Left lung (tissue), 10 donors: Measurements from ENCODE around the gene SEC24D. TPM values are rescaled to one million over a fixed set of nuclear protein-coding genes. Genes with fewer than 3 reads are reported as not detected.
A peak's percentile ranks its signal among the peaks of the same experiment; 100 is the strongest.

Source experiments
- ATAC-seq: fragments of 200-7000 bp; cut with Tn5 transposase; one replicate; pipeline ENCODE4 v1.9.1; 2020; ENCODE audit warnings: moderate library complexity
- DNase-seq, 4 donors: peaks; one replicate each; pipeline ENCODE4 v3.0.0-alpha.2; 2013 to 2020
- H3K27ac ChIP-seq, 2 donors: fragments of 200-600 bp; sonication (generic) in 1 of 2; one replicate each; pipeline versions ENCODE4 v1.5.0 to v1.8.0; 2020 to 2021
- H3K27me3 ChIP-seq, 2 donors: fragments of 200-600 bp; sonication (generic) in 1 of 2; one replicate each; pipeline versions ENCODE4 v1.5.0 to v1.8.0; 2020 to 2021
- H3K36me3 ChIP-seq, 2 donors: fragments of 200-600 bp; sonication (generic) in 1 of 2; one replicate each; pipeline versions ENCODE4 v1.5.0 to v1.8.0; 2020 to 2021
- H3K4me1 ChIP-seq, 2 donors: fragments of 200-600 bp; one replicate each; pipeline ENCODE4 v1.8.0; 2021
- H3K4me3 ChIP-seq, 2 donors: fragments of 200-600 bp; sonication (generic) in 1 of 2; one replicate each; pipeline versions ENCODE4 v1.5.0 to v1.8.0; 2020 to 2021; ENCODE audit warnings: mild to moderate bottlenecking in 1 of 2
- H3K9me3 ChIP-seq, 2 donors: fragments of 200-600 bp; sonication (generic) in 1 of 2; one replicate each; pipeline versions ENCODE4 v1.5.0 to v1.8.0; 2020 to 2021
- intact Hi-C, 2 donors: fragments of 100-400 bp; cut with DNase I; formaldehyde crosslinking; loops; one replicate each; pipeline versions ENCODE4 v1.11.2 to v1.14.2; 2022
- polyA plus RNA-seq, 6 donors: library from polyadenylated mRNA; unstranded; fragments of 120-200 nt; gene quantifications; one replicate each; pipeline ENCODE4 v1.2.1, GENCODE V29; 2013; ENCODE audit not compliant: insufficient read length in 6 of 6
- total RNA-seq, 2 donors: library from RNA; stranded (reverse); fragmentation: NEBNext Ultra II Directional; extraction: Animal tissue kit (Norgen Biotek cat#: 25700); gene quantifications; one replicate each; pipeline ENCODE4 v1.2.1, GENCODE V29; 2021
- TF ChIP-seq, protein P1 (sequence below), 2 donors: fragments of 200-600 bp; sonication (generic) in 1 of 2; IDR thresholded peaks; one replicate each; pipeline versions ENCODE4 v1.5.0 to v1.8.0; 2021; ENCODE audit warnings: antibody characterized with exemption in 2 of 2
- donor health status: DM: no; HTN: yes; CAD: no.
- donor health status: DM: no; HTN: no; CAD: no.

Gene SEC24D
- total and polyA plus RNA-seq, 8 donors = 40.7 to 99.4 (median 50.4) TPM

DNA sequence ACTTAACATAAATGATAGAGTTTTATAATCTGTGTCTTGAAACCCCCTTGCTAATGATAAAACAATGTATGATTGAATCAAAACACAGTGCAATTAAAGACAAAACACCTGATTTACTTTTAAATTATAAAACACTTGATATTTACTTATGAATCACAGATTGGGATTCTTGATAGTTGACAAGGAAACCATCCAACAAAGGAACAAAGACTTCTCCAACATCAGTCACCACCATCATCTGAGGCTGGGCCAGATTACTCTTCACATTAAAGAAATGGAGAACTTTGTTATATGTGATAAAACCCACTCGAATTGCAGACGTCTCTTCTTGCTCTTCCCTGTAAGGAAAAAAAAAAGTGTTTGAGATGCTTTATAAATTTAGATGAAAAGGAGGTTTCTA, 83.4 kb downstream of the SEC24D start:
- Histone ChIP-seq H3K27me3 (no peaks in the 10 kb centered on the region), H3K27ac (no peak overlapping the region), H3K36me3 (peaks cover 0 to 86% of the 10 kb centered on the region in 2 donors), H3K9me3 (no peaks in the 10 kb centered on the region), H3K4me1 (no peaks in the 10 kb centered on the region), H3K4me3 (no peak overlapping the region)
- DNase-seq = no peak
- no peak for ATAC-seq
- intact Hi-C loops = no loop called here
- TF ChIP-seq, protein P1, sequence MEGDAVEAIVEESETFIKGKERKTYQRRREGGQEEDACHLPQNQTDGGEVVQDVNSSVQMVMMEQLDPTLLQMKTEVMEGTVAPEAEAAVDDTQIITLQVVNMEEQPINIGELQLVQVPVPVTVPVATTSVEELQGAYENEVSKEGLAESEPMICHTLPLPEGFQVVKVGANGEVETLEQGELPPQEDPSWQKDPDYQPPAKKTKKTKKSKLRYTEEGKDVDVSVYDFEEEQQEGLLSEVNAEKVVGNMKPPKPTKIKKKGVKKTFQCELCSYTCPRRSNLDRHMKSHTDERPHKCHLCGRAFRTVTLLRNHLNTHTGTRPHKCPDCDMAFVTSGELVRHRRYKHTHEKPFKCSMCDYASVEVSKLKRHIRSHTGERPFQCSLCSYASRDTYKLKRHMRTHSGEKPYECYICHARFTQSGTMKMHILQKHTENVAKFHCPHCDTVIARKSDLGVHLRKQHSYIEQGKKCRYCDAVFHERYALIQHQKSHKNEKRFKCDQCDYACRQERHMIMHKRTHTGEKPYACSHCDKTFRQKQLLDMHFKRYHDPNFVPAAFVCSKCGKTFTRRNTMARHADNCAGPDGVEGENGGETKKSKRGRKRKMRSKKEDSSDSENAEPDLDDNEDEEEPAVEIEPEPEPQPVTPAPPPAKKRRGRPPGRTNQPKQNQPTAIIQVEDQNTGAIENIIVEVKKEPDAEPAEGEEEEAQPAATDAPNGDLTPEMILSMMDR (IDR thresholded peaks at IDR 0.05) = no peak

DNA sequence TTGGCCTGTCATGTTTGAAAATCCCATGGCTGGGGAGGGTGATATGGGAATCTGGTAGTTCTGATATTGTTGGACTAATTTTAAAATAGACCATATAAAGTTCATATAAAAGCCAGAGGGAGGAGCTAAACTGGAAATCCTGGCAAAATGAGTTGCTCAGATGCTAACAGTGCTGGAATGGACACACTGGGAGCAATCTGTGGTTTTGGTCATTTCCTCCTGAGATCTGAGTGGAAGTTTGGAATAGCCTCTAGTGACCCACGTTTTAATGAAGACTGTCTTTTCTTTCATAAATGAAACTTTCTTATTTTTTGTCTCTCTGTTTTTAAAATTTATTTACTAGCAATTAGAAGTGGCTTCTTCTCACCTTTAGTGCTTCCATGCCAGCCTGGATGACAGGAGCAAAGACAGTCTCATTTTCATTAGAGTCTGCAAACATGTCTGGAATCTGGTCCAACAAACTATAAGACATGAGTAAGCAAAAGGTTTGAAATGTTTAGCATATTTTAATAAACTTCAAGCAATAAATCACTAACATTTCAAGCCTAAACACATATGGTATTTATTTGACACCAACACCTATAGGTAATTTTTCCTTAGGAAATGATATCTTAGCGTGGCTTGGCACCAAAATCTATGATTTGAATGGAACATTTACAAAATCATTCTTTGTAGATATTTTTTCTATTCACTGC, 84.2 kb downstream of the SEC24D start:
- intact Hi-C loops = no loop called here
- TF ChIP-seq, protein P1 (IDR thresholded peaks at IDR 0.05) = no peak
- H3K4me1 ChIP-seq = no peaks in the 10 kb centered on the region
- no peak for DNase-seq
- peaks cover 0 to 86% of the 10 kb centered on the region in 2 donors for H3K36me3 ChIP-seq
- H3K27ac ChIP-seq = no peak overlapping the region
- H3K27me3 ChIP-seq = no peaks in the 10 kb centered on the region
- no peaks in the 10 kb centered on the region for H3K9me3 ChIP-seq
- ATAC-seq = peak; percentile 37
- no peak overlapping the region for H3K4me3 ChIP-seq

DNA sequence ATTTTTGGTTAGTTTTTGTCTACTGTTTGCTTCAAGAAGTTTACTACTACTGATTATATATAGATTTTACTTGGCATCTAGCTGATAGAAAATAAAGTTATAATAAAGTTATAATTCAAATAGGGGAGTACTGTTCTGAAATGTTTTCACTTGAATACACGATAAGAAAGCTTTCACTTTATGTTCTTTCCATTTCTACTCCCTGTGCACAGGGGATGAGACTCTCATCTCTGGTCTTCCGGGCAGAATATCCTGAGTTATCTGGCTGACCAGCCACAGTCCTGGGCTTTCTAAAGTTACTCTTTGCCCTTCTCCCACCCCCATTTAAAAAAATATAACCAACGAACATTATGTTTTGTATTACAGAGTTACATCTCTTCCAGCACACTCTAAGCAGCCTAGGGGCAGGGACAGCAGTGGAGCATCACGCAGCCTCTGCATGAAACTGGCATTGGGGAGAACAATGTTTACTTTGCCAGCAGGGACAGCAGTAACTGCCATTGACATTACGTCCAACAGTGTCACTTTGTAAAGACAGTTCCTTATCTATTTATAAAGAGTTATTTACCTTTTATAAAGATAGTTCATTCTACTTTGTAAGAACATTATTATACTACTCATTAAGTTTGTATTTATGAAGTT, 86.5 kb downstream of the SEC24D start:
- intact Hi-C loops = no loop called here
- H3K36me3 ChIP-seq = peaks cover 0 to 89% of the 10 kb centered on the region in 2 donors
- H3K27ac ChIP-seq = no peak overlapping the region
- no peak overlapping the region for H3K4me3 ChIP-seq
- H3K9me3 ChIP-seq = no peaks in the 10 kb centered on the region
- TF ChIP-seq, protein P1 (IDR thresholded peaks at IDR 0.05) = no peak
- no peaks in the 10 kb centered on the region for H3K4me1 ChIP-seq
- H3K27me3 ChIP-seq = no peaks in the 10 kb centered on the region
- ATAC-seq (no peak), DNase-seq (no peak)

DNA sequence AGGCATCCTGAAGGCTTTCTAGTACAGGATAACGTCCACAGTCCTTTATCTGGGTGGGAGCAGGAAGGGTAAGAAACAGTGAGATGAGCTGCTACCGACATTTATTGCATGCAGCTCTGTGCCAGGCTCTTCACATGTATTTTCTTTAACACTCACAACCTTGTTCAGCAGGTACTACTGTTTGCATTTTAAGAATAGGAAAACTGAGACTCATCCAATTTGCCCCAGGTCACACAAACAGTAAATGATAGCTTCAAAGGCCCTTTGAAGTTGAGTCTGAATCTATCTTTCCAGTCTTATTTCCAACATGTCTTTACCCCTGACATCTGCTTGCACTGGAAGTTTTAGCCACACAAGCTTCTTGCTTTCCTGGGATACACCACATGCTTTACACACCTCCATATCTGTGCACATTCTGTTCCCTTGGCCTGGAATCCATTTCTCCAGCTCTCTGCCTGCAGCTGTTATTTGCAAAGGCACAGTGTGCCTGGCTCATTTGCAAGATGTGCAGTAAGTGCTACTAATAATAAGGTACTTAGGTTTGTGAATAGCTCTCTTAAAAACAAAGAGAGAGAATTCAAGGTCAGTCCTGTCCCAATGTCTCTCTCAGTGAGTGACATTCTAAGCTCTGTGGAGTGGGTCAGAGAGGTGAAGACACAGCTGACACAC, 89.5 kb downstream of the SEC24D start:
- TF ChIP-seq, protein P1 (IDR thresholded peaks at IDR 0.05) = no peak
- intact Hi-C loops = no loop called here

DNA sequence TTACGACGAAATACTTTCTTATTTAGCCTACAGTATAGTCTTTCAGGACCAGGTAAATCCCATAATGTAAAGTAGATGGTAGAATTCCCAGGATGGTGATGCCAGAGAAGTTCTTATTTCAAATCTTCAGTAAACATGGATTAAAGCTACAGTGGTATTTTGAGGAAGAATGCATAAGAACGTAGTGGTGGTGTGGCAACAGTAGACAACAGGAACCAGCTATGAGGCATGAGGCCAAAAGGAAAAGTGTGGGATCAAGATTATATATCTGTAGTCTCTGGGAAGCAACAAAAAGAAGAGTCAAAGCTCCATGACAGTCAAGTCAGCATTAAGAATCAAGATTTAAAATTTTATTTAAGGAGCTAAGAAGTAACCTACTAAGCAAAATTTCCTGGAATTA, 90.6 kb downstream of the SEC24D start:
- TF ChIP-seq, protein P1 (IDR thresholded peaks at IDR 0.05) = no peak
- no peak overlapping the region for H3K4me3 ChIP-seq
- H3K4me1 ChIP-seq = no peaks in the 10 kb centered on the region
- DNase-seq = no peak
- no peaks in the 10 kb centered on the region for H3K27me3 ChIP-seq
- H3K36me3 ChIP-seq = peaks cover 0 to 84% of the 10 kb centered on the region in 2 donors
- no peak for ATAC-seq
- intact Hi-C loops = no loop called here
- H3K9me3 ChIP-seq = no peaks in the 10 kb centered on the region
- H3K27ac ChIP-seq = no peak overlapping the region

More for the DNA sequence above, 89.5 kb downstream of the SEC24D start:
- Histone ChIP-seq H3K27ac (no peak overlapping the region), H3K4me3 (no peak overlapping the region), H3K27me3 (no peaks in the 10 kb centered on the region), H3K36me3 (peaks cover 0 to 89% of the 10 kb centered on the region in 2 donors), H3K4me1 (no peaks in the 10 kb centered on the region), H3K9me3 (no peaks in the 10 kb centered on the region)
- DNase-seq (no peak), ATAC-seq (peak; percentile 86)
